Activated CD4-positive, alpha-beta memory T cell treated with anti-CD3 and anti-CD28 coated beads for 36 hours (primary cell): ENCODE results near the gene THOC6. TPM values are rescaled to one million over a fixed set of nuclear protein-coding genes. Genes with fewer than 3 reads are reported as not detected.
A peak's percentile ranks its signal among the peaks of the same experiment; 100 is the strongest.

Experiments used
- CTCF ChIA-PET: fragments of 350-600 bp; sonication (Branson Sonifier 250); formaldehyde crosslinking; loops from one replicate; lab custom pipeline; 2021; ENCODE audit warnings: antibody characterized with exemption, inconsistent platforms; lab: Charles Lee
- POLR2A ChIA-PET: fragments of 350-600 bp; sonication (Branson Sonifier 250); formaldehyde crosslinking; loops from one replicate; lab custom pipeline; 2021; ENCODE audit warnings: antibody characterized with exemption; lab: Charles Lee
- DNase-seq: peaks from one replicate; pipeline ENCODE4 v3.0.0-alpha.2; 2020
- H3K27ac Mint-ChIP-seq: one replicate; pipeline ENCODE4 v1.8.0; 2021; ENCODE audit warnings: mixed read lengths
- H3K27me3 Mint-ChIP-seq: one replicate; pipeline ENCODE4 v1.8.0; 2021; ENCODE audit warnings: mixed read lengths
- H3K36me3 Mint-ChIP-seq: one replicate; pipeline ENCODE4 v1.8.0; 2021; ENCODE audit warnings: mixed read lengths
- H3K4me1 Mint-ChIP-seq: one replicate; pipeline ENCODE4 v1.8.0; 2021; ENCODE audit warnings: low read depth, mixed read lengths
- H3K4me3 Mint-ChIP-seq: one replicate; pipeline ENCODE4 v1.8.0; 2021; ENCODE audit warnings: mild to moderate bottlenecking, mixed read lengths
- H3K9me3 Mint-ChIP-seq: one replicate; pipeline ENCODE4 v1.8.0; 2021; ENCODE audit warnings: mixed read lengths
- intact Hi-C: fragments of 100-400 bp; cut with micrococcal nuclease; formaldehyde crosslinking; loops from one replicate; pipeline ENCODE4 v1.15.1; 2023
- total RNA-seq, 2 experiments: library from RNA; stranded (reverse); gene quantifications; one replicate each; pipeline ENCODE4 v1.2.3, GENCODE V29; 2021

The THOC6 gene
- total RNA-seq, 2 experiments from 2014 or later = 41.2 to 42.7 TPM

DNA sequence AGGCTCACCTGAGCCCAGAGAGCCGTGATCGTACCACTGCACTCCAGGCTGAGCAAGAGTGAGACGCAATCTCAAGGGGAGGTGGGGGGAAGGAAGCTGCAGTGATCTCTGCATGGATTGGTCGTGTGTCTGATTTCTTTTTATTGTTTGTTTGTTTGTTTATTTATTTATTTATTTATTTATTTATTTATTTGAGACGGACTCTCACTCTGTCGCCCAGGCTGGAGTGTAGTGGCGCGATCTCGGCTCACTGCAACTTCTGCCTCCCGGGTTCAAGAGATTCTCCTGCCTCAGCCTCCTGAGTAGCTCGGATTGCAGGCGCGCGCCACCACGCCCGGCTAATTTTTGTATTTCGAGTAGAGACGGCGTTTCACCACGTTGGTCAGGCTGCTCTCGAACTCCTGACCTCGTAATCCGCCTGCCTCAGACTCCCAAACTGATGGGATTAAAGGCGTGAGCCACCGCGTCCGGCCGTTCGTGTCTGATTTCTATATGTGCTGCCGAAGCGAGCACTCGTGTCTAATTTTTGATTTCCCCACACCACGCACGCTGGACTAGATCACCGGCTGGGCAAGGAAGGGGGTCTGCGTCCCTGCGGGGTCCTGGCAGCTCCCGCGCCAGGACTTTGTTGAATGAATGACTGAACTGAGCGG lies 4.1 kb upstream of the THOC6 start:
- intact Hi-C loops = loop anchor here (1.0 to 5.0 kb wide), 4 partner anchors 15 to 243 kb away; partner anchors contain the start of gene FLYWCH1
- ChIA-PET POLR2A (interaction anchor here (0.6 to 1.9 kb wide), 3 partner anchors 9 to 108 kb away, joined by 3 to 11 read pairs (median 3); partner anchors contain the start of gene FLYWCH1), CTCF (interaction anchor here (1.4 to 17.0 kb wide), 4 partner anchors 10 to 115 kb away, joined by 3 to 412 read pairs (median 45); partner anchors contain the start of genes CLDN9 and ZNF213)
- Mint-ChIP-seq H3K9me3 (no peaks in the 10 kb centered on the region), H3K27ac (peak overlapping the region; percentile 56), H3K4me3 (peak overlapping the region; percentile 91), H3K27me3 (peaks cover 2% of the 10 kb centered on the region), H3K4me1 (peaks cover 47% of the 10 kb centered on the region), H3K36me3 (peaks cover 2% of the 10 kb centered on the region)
- no peak for DNase-seq

- H3K27me3 Mint-ChIP-seq = peaks cover 2% of the 10 kb centered on the region
- peak within 1 kb of the TSS; percentile 96 for H3K27ac Mint-ChIP-seq
- intact Hi-C loops = loop anchor here (1.0 to 5.0 kb wide), 4 partner anchors 16 to 242 kb away; partner anchors contain the start of gene FLYWCH1
- CTCF ChIA-PET = interaction anchor here (1.4 to 17.0 kb wide), 5 partner anchors 10 to 115 kb away, joined by 3 to 412 read pairs (median 5); partner anchors contain the start of genes CLDN9 and ZNF213
- H3K4me1 Mint-ChIP-seq = peaks cover 47% of the 10 kb centered on the region
- H3K36me3 Mint-ChIP-seq = peaks cover 2% of the 10 kb centered on the region
- peak within 1 kb of the TSS; percentile 91 for H3K4me3 Mint-ChIP-seq
- POLR2A ChIA-PET = interaction anchor here (0.6 to 1.9 kb wide), 3 partner anchors 9 to 129 kb away, joined by 3 to 11 read pairs (median 4); partner anchors contain the start of gene FLYWCH1
- H3K9me3 Mint-ChIP-seq = no peaks in the 10 kb centered on the region
- peak; percentile 82 for DNase-seq
These were observed 3.6 kb upstream of the THOC6 start, which contains the start of gene TNFRSF12A for GRCh38 chr16:3020247-3020603. TNFRSF12A (plus strand) TSS chr16:3020368; CDS start chr16:3020398, 30 bp downstream.

DNA sequence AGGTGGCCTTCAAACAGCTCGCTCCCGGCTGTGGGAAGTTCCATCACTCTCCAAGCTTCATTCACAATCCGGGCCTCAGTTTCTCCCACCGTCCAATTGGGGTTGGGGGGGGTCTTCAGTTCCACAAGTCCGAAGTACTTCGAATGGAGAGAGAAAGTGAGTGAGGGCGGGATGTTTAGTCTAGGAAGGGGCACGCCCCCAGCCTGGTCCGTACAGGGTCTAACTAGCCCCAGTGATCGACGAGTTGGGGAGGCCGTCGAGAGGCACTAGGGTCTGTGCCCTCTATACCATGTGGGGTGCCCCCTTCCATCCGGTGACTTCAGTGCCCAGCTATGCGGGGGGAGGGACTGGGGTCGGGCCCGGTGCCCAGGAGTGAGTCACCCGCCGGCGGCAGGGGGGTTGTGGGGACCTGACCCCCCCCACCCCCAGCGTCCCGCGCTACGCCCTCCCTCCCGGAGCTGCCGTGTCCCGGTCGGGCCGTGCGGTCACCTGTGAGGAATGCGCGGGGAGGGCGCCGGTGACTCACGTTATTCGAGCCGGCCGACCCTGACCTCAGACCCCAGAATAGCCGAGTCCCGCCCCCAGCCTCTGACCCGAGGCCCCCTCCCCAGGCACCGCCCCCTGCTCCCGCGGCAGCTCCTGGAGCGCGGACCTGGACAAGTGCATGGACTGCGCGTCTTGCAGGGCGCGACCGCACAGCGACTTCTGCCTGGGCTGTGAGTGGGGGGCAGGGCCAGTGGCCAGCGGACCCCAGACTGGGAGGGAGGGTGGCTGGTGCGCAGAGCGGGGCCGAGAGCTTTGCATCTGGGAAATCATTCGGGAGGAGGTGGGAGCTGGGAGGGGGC lies 3.0 kb upstream of the THOC6 start:
- Mint-ChIP-seq H3K4me3 (peak overlapping the region; percentile 91), H3K9me3 (no peaks in the 10 kb centered on the region), H3K27me3 (peaks cover 2% of the 10 kb centered on the region), H3K27ac (peak overlapping the region; percentile 96), H3K4me1 (peaks cover 47% of the 10 kb centered on the region), H3K36me3 (peaks cover 2% of the 10 kb centered on the region)
- CTCF ChIA-PET = interaction anchor here (1.4 to 17.0 kb wide), 6 partner anchors 9 to 114 kb away, joined by 3 to 412 read pairs (median 6); partner anchors contain the start of genes CLDN9 and ZNF213
- POLR2A ChIA-PET = interaction anchor here (0.6 to 1.9 kb wide), 7 partner anchors 8 to 128 kb away, joined by 3 to 11 read pairs (median 4); partner anchors contain the start of genes FLYWCH1 and ZNF213
- peak; percentile 77 for DNase-seq
- intact Hi-C loops = loop anchor here (1.0 to 5.0 kb wide), 4 partner anchors 17 to 241 kb away; partner anchors contain the start of gene FLYWCH1

DNA sequence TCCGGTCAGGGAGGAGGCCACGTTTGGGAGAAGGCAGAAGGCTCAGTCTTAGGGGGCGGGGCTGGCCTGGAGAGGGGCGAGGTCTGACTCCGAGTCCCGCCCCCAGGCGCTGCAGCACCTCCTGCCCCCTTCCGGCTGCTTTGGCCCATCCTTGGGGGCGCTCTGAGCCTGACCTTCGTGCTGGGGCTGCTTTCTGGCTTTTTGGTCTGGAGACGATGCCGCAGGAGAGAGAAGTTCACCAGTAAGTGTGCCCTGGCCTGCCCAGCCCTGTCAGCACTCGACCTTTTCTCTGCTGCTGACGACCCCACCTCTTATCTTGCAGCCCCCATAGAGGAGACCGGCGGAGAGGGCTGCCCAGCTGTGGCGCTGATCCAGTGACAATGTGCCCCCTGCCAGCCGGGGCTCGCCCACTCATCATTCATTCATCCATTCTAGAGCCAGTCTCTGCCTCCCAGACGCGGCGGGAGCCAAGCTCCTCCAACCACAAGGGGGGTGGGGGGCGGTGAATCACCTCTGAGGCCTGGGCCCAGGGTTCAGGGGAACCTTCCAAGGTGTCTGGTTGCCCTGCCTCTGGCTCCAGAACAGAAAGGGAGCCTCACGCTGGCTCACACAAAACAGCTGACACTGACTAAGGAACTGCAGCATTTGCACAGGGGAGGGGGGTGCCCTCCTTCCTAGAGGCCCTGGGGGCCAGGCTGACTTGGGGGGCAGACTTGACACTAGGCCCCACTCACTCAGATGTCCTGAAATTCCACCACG lies 2.2 kb upstream of the THOC6 start:
- H3K4me3 Mint-ChIP-seq = peak overlapping the region; percentile 91
- H3K9me3 Mint-ChIP-seq = no peaks in the 10 kb centered on the region
- CTCF ChIA-PET = interaction anchor here (1.7 to 17.0 kb wide), 4 partner anchors 8 to 108 kb away, joined by 5 to 412 read pairs (median 46); partner anchors contain the start of gene CLDN9
- H3K4me1 Mint-ChIP-seq = peaks cover 47% of the 10 kb centered on the region
- H3K36me3 Mint-ChIP-seq = peaks cover 5% of the 10 kb centered on the region
- peak overlapping the region; percentile 96 for H3K27ac Mint-ChIP-seq
- POLR2A ChIA-PET = interaction anchor here (0.9 to 1.9 kb wide), 7 partner anchors 7 to 113 kb away, joined by 3 to 11 read pairs (median 4); partner anchors contain the start of gene ZNF213
- DNase-seq = peak; percentile 92
- H3K27me3 Mint-ChIP-seq = no peaks in the 10 kb centered on the region
- intact Hi-C loops = loop anchor here (2.0 to 5.0 kb wide), 4 partner anchors 51 to 241 kb away; partner anchors contain the start of gene FLYWCH1

DNA sequence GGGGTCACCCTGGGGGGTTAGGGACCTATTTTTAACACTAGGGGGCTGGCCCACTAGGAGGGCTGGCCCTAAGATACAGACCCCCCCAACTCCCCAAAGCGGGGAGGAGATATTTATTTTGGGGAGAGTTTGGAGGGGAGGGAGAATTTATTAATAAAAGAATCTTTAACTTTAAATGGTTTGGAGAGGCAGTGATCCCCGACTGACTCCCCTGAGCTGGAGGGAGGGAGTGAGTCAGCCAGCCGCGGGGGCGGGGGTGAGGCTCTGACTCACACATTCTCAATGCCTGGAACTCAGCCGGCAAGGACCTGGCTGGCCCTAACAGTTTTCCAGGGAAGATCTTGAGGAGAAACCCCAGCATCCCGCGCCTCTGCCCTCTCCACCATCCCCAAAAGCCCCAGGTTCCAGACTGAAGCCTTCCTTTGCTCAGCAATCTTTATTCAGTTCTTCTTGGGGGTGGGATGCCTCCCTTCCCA lies 1.6 kb upstream of the THOC6 start:
- POLR2A ChIA-PET = interaction anchor here (0.9 to 1.7 kb wide), 6 partner anchors 9 to 112 kb away, joined by 3 to 7 read pairs (median 4); partner anchors contain the start of gene ZNF213
- H3K36me3 Mint-ChIP-seq = peaks cover 10% of the 10 kb centered on the region
- no peaks in the 10 kb centered on the region for H3K9me3 Mint-ChIP-seq
- intact Hi-C loops = loop anchor here (2.0 to 5.0 kb wide), 3 partner anchors 79 to 240 kb away; partner anchors contain the start of gene FLYWCH1
- H3K27ac Mint-ChIP-seq = peak overlapping the region; percentile 96
- CTCF ChIA-PET = interaction anchor here (0.7 to 17.0 kb wide), 6 partner anchors 8 to 167 kb away, joined by 3 to 412 read pairs (median 6); partner anchors contain the start of gene CLDN9
- H3K4me3 Mint-ChIP-seq = peak overlapping the region; percentile 91
- H3K27me3 Mint-ChIP-seq = no peaks in the 10 kb centered on the region
- DNase-seq = peak; percentile 96
- peaks cover 47% of the 10 kb centered on the region for H3K4me1 Mint-ChIP-seq

- Mint-ChIP-seq H3K36me3 (peaks cover 10% of the 10 kb centered on the region), H3K4me3 (peak overlapping the region; percentile 91), H3K27me3 (no peaks in the 10 kb centered on the region), H3K4me1 (peaks cover 47% of the 10 kb centered on the region), H3K27ac (peak overlapping the region; percentile 96), H3K9me3 (no peaks in the 10 kb centered on the region)
- intact Hi-C loops = loop anchor here (2.0 to 5.0 kb wide), 3 partner anchors 78 to 239 kb away; partner anchors contain the start of gene FLYWCH1
- POLR2A ChIA-PET = interaction anchor here (0.9 to 1.6 kb wide), 4 partner anchors 8 to 112 kb away, joined by 3 to 4 read pairs (median 4); partner anchors contain the start of gene ZNF213
- CTCF ChIA-PET = interaction anchor here (0.7 to 17.0 kb wide), 7 partner anchors 7 to 166 kb away, joined by 3 to 412 read pairs (median 3); partner anchors contain the start of gene CLDN9
- DNase-seq = no peak
These were observed 986 bp upstream of the THOC6 start for GRCh38 chr16:3022684-3023414.

- Mint-ChIP-seq H3K27ac (peak overlapping the region; percentile 96), H3K27me3 (no peaks in the 10 kb centered on the region), H3K4me3 (peak overlapping the region; percentile 91), H3K4me1 (peaks cover 45% of the 10 kb centered on the region), H3K36me3 (peaks cover 10% of the 10 kb centered on the region), H3K9me3 (no peaks in the 10 kb centered on the region)
- CTCF ChIA-PET = interaction anchor here (0.9 to 17.0 kb wide), 5 partner anchors 6 to 109 kb away, joined by 3 to 412 read pairs (median 3); partner anchors contain the start of gene CLDN9
- intact Hi-C loops = loop anchor here (2.0 to 5.0 kb wide), 3 partner anchors 77 to 239 kb away; partner anchors contain the start of gene FLYWCH1
- POLR2A ChIA-PET = interaction anchor here (0.9 to 1.1 kb wide), 2 partner anchors 51 to 111 kb away, joined by 3 to 4 read pairs; partner anchors contain the start of gene ZNF213
- peak; percentile 48 for DNase-seq
These were observed 493 bp upstream of the THOC6 start for GRCh38 chr16:3023415-3023668.

- Mint-ChIP-seq H3K27me3 (peaks cover 12% of the 10 kb centered on the region), H3K36me3 (peaks cover 10% of the 10 kb centered on the region), H3K4me3 (no peak overlapping the region), H3K4me1 (peaks cover 48% of the 10 kb centered on the region), H3K9me3 (no peaks in the 10 kb centered on the region), H3K27ac (no peak overlapping the region)
- ChIA-PET CTCF (interaction anchor here (1.0 to 17.0 kb wide), 5 partner anchors 8 to 107 kb away, joined by 3 to 412 read pairs (median 3); partner anchors contain the start of genes CLDN9 and ZNF213), POLR2A (no interaction called here)
- DNase-seq = no peak
- intact Hi-C loops = no loop called here
These were observed 1.5 kb downstream of the THOC6 start for GRCh38 chr16:3025032-3026002.

- no peak for DNase-seq
- ChIA-PET CTCF (interaction anchor here (0.6 to 17.0 kb wide), 4 partner anchors 20 to 107 kb away, joined by 3 to 412 read pairs (median 102); partner anchors contain the start of genes CLDN9 and ZNF213), POLR2A (no interaction called here)
- Mint-ChIP-seq H3K9me3 (no peaks in the 10 kb centered on the region), H3K27ac (no peak overlapping the region), H3K36me3 (peaks cover 10% of the 10 kb centered on the region), H3K27me3 (peaks cover 12% of the 10 kb centered on the region), H3K4me3 (no peak overlapping the region), H3K4me1 (peaks cover 44% of the 10 kb centered on the region)
- intact Hi-C loops = no loop called here
These were observed 2.2 kb downstream of the THOC6 start for GRCh38 chr16:3026003-3026378.
